Activated CD4-positive, alpha-beta T cell treated with anti-CD3 and anti-CD28 coated beads, Interleukin-2, amount 50 U/mL, for 48 hours (primary cell): ENCODE measurements around the gene MTMR11.

ENCODE experiments used
- DNase-seq, 2 experiments: peaks; one replicate each; pipeline ENCODE4 v3.0.0-alpha.2; 2020

Gene MTMR11

GRCh38 chr1:149936992-149937705, 470 bp upstream of the MTMR11 start:
- peak in 1 of 2 experiments; percentile 24 for DNase-seq

GRCh38 chr1:149934356-149934755, 2.3 kb downstream of the MTMR11 start:
- no peak for DNase-seq

GRCh38 chr1:149933208-149933607, 3.5 kb downstream of the MTMR11 start:
- DNase-seq = no peak

GRCh38 chr1:149932474-149932873, 4.2 kb downstream of the MTMR11 start:
- DNase-seq = no peak

- no peak for DNase-seq
These were observed 5.4 kb downstream of the MTMR11 start for GRCh38 chr1:149931212-149931790.

- DNase-seq = no peak
These were observed 6.8 kb downstream of the MTMR11 start for GRCh38 chr1:149929856-149930255.

GRCh38 chr1:149928401-149928724, 8.3 kb downstream of the MTMR11 start:
- DNase-seq = no peak

- peak; percentile 95 to 96 for DNase-seq
These were observed 8.9 kb downstream of the MTMR11 start, which contains the start of gene SF3B4 for GRCh38 chr1:149927563-149928400. Gene SF3B4 (minus strand): TSS chr1:149927803. CDS start chr1:149927759, 44 bp downstream.

GRCh38 chr1:149927056-149927562, 9.6 kb downstream of the MTMR11 start:
- no peak for DNase-seq

GRCh38 chr1:149926296-149926695, 10.4 kb downstream of the MTMR11 start:
- no peak for DNase-seq

- no peak for DNase-seq
These were observed 10.9 kb downstream of the MTMR11 start for GRCh38 chr1:149925751-149926150.

- no peak for DNase-seq
These were observed 11.3 kb downstream of the MTMR11 start for GRCh38 chr1:149925345-149925744.

- DNase-seq = no peak
These were observed 13.1 kb downstream of the MTMR11 start for GRCh38 chr1:149923626-149924025.

- DNase-seq = peak; percentile 55 to 56
These were observed 19.0 kb downstream of the MTMR11 start, which contains the start of gene SV2A for GRCh38 chr1:149917571-149918144. Gene SV2A (minus strand): TSS chr1:149917844. CDS start chr1:149913840, 4,004 bp downstream.

GRCh38 chr1:149916898-149917252, 19.8 kb downstream of the MTMR11 start:
- DNase-seq = no peak

- no peak for DNase-seq
These were observed 20.3 kb downstream of the MTMR11 start for GRCh38 chr1:149916193-149916897.

GRCh38 chr1:149915429-149916192, 21.1 kb downstream of the MTMR11 start:
- no peak for DNase-seq

- DNase-seq = no peak
These were observed 22.1 kb downstream of the MTMR11 start for GRCh38 chr1:149914545-149914944.

GRCh38 chr1:149906570-149907075, 30.1 kb downstream of the MTMR11 start:
- no peak for DNase-seq

- no peak for DNase-seq
These were observed 32.7 kb downstream of the MTMR11 start for GRCh38 chr1:149903836-149904491.
